Measurements from ENCODE around the gene STAC. TPM values are rescaled to one million over a fixed set of nuclear protein-coding genes. Genes with fewer than 3 reads are reported as not detected.
"Not testable (repeated sequence)": the region's sequence is repeated elsewhere in the genome, so short reads cannot be mapped to it uniquely, and the experiment has no call there.

Gene STAC
- total and polyA plus RNA-seq, 10 of the 15 experiments (the other 5 are each of a cell fraction or from before 2014, with no cell fraction given) = 0.07 TPM; not detected in 9

DNA sequence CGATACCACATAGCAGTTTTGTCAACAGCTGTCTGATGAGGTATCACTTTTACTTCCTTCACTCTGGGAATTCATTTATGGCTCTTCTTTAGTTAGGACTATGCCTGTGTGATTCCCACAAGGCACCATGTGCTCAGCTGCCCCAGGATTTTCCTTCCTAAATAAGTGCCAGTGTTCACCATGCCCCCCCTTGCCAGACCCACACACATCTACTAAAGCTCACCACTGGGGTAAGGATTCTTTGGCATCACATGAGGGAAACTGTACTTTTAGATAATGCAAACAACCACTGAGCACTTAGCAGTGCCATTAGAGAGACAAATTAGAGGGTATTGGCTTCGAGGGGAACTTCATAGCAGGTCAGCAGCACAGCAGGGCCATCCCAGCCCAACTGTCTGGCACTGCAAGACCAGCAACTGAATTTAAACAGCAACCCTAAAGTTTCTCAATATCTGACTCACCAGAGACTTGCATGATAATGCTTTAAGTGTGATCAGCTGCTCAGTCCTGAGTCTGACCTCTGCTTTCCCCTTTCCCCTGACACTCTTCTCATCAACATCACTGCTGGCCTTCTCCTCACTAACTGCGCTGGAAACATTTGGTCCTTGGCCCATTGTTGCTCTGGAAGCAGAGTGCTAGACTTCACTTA lies 114.3 kb downstream of the STAC start (continued):
- TF ChIP-seq JUND (IDR thresholded peaks at IDR 0.05; ENCODE audit: low read depth, low read length) = no peak
- TF ChIP-seq ZNF384 (IDR thresholded peaks at IDR 0.05; ENCODE audit: borderline replicate concordance, low read depth, low read length) = no peak
- TF ChIP-seq SREBF2 (IDR thresholded peaks at IDR 0.05; ENCODE audit: low read length) = no peak
- TF ChIP-seq RFX5 (IDR thresholded peaks at IDR 0.05; ENCODE audit: low read depth, low read length) = no peak
- TF ChIP-seq SUPT20H (IDR thresholded peaks at IDR 0.05; ENCODE audit: borderline replicate concordance, control insufficient read depth, low read depth, low read length) = no peak
- no peak for TF ChIP-seq CHD4 (IDR thresholded peaks at IDR 0.05)
- no peak for TF ChIP-seq BHLHE40 (IDR thresholded peaks at IDR 0.05; ENCODE audit: borderline replicate concordance in 1 of 2, low read depth in 2 of 2, low read length in 1 of 2)
- no peak for TF ChIP-seq RAD51 (IDR thresholded peaks at IDR 0.05)
- TF ChIP-seq TBL1XR1 (IDR thresholded peaks at IDR 0.05; ENCODE audit: low read depth, low read length) = no peak
- TF ChIP-seq WRNIP1 (IDR thresholded peaks at IDR 0.05; ENCODE audit: borderline replicate concordance, low read depth, low read length) = no peak
- TF ChIP-seq CHD2 (IDR thresholded peaks at IDR 0.05; ENCODE audit: borderline replicate concordance, low read depth, low read length) = no peak

DNA sequence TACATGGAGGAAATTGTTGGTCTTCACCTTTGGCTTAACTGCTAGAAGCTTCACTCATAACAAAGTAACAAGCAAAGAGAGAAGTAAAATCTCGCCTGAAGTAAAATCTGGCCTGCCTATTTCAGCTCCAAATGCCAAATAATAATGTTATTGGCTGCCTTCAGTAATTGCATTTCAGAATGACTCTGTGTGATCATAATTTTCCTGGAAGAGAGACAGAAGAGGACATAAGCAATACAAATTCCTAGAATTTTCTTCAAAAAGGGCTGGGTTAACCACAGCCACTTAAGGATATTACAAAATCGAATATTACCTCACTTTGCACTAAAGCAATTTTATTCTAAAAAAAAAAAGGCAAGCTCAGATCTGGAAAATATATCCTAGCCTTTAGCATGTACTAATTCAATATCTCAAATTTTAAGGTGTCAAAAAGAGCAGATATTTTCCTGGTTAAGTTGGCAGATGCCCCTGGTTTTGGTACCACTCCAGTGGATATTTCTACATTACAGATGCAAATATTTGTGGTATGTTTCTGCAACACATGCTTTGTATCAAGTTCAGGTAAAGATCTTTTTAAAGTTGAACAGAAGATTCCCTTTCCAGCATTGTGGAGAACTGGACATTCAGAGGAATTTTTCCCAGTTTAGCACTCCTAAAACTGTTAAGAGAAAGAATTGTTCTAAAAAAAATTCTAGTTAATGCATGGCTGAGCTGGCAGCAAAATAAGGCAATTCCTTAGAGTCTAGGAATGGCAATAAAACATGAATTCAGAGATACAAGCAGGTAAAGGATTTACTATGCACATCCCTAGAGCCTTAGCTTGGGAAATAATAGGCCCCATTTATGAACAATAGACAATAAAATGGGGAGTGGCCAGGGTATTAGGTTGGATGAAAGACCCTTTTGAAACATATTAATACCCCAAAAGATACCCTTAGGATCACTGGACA lies 116.7 kb downstream of the STAC start:
- Histone ChIP-seq H3K36me3 (ENCODE audit: control insufficient read depth in 2 of 2, insufficient read depth in 2 of 2, low read length in 1 of 2) (no peaks in the 10 kb centered on the region), H3K79me2 (ENCODE audit: control insufficient read depth, insufficient read depth, low read length) (no peaks in the 10 kb centered on the region), H3K9me3 (replicated peaks; ENCODE audit: control insufficient read depth, insufficient read depth, low read length) (no peaks in the 10 kb centered on the region), H3K9ac (ENCODE audit: control insufficient read depth, insufficient read depth, low read length) (no peak overlapping the region), H3K4me1 (ENCODE audit: control insufficient read depth, insufficient read depth, low read length) (no peaks in the 10 kb centered on the region), H3K4me3 (no peak overlapping the region), H3K27ac (ENCODE audit: control insufficient read depth, insufficient read depth) (no peak overlapping the region), H3K27me3 (replicated peaks in 1 of 2; ENCODE audit: control insufficient read depth in 2 of 2, insufficient read depth in 2 of 2, low read length in 1 of 2) (no peaks in the 10 kb centered on the region), H4K20me1 (ENCODE audit: control insufficient read depth, insufficient read depth) (no peaks in the 10 kb centered on the region), H2AFZ (ENCODE audit: control insufficient read depth, low read depth, low read length) (no peak overlapping the region), H3K4me2 (ENCODE audit: control insufficient read depth, insufficient read depth) (no peak overlapping the region)
- ATAC-seq = no peak
- no peak for TF ChIP-seq JUND (IDR thresholded peaks at IDR 0.05; ENCODE audit: low read depth, low read length)
- ChIA-PET CTCF (no interaction called here), SMC1A (ENCODE audit: uncharacterized antibody, unreplicated experiment) (no interaction called here), POLR2A (no interaction called here), RAD21 (ENCODE audit: unreplicated experiment) (no interaction called here)
- BruUV-seq (replicated peaks) = no TSS peak
- intact Hi-C loops (cut with micrococcal nuclease; ENCODE audit: unreplicated experiment) (no loop called here), in situ Hi-C loops (cut with MboI) (no loop called here)
- DNase-seq (ENCODE audit: low read depth, low spot score) = no peak
- no peak for FAIRE-seq
- 0% methylated on average over 2 of the region's 2 CpGs for WGBS (ENCODE audit: insufficient coverage, insufficient replicate concordance, low lambda C conversion rate, missing lambda C conversion rate)

DNA sequence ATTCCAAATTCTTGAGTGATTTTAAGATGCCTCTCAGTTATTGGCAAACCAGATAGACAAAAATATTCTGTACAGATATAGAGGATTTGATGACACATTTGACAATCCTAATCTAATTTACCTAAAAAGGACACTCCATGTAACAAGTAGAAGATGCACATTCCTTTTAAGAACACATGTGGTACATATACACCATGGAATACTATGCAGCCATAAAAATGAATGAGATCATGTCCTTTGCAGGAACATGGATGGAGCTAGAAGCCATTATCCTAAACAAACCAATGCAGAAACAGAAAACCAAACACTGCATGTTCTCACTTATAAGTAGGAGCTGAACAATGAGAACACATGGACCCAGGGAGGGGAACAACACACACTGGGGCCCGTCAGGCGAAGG lies 119.7 kb downstream of the STAC start:
- intact Hi-C loops (cut with micrococcal nuclease; ENCODE audit: unreplicated experiment) = not testable (repeated sequence)

More for the DNA sequence above, 119.7 kb downstream of the STAC start:
- H4K20me1 ChIP-seq (ENCODE audit: control insufficient read depth, insufficient read depth); BruUV-seq (replicated peaks); H3K27me3 ChIP-seq (replicated peaks in 1 of 2; ENCODE audit: control insufficient read depth in 2 of 2, insufficient read depth in 2 of 2, low read length in 1 of 2); H3K9ac ChIP-seq (ENCODE audit: control insufficient read depth, insufficient read depth, low read length); POLR2A ChIA-PET; H2AFZ ChIP-seq (ENCODE audit: control insufficient read depth, low read depth, low read length); SMC1A ChIA-PET (ENCODE audit: uncharacterized antibody, unreplicated experiment); ATAC-seq; H3K9me3 ChIP-seq (replicated peaks; ENCODE audit: control insufficient read depth, insufficient read depth, low read length); H3K4me1 ChIP-seq (ENCODE audit: control insufficient read depth, insufficient read depth, low read length); DNase-seq (ENCODE audit: low read depth, low spot score); H3K36me3 ChIP-seq (ENCODE audit: control insufficient read depth in 2 of 2, insufficient read depth in 2 of 2, low read length in 1 of 2); FAIRE-seq; RAD21 ChIA-PET (ENCODE audit: unreplicated experiment); H3K4me2 ChIP-seq (ENCODE audit: control insufficient read depth, insufficient read depth); in situ Hi-C loops (cut with MboI); CTCF ChIA-PET; H3K79me2 ChIP-seq (ENCODE audit: control insufficient read depth, insufficient read depth, low read length); H3K4me3 ChIP-seq; H3K27ac ChIP-seq (ENCODE audit: control insufficient read depth, insufficient read depth): not testable (repeated sequence)
- WGBS (ENCODE audit: insufficient coverage, insufficient replicate concordance, low lambda C conversion rate, missing lambda C conversion rate) = 39% methylated on average over 2 of the region's 2 CpGs
